HG03175 (cell line): ENCODE data around the gene SLIT3.

Experiments
- ATAC-seq: cut with Tn5 transposase; IDR thresholded peaks from one replicate; pipeline ENCODE4 v1.9.1; 2021; ENCODE audit warnings: mild to moderate bottlenecking, moderate library complexity; ENCODE audit not compliant: unreplicated experiment

SLIT3 gene

DNA sequence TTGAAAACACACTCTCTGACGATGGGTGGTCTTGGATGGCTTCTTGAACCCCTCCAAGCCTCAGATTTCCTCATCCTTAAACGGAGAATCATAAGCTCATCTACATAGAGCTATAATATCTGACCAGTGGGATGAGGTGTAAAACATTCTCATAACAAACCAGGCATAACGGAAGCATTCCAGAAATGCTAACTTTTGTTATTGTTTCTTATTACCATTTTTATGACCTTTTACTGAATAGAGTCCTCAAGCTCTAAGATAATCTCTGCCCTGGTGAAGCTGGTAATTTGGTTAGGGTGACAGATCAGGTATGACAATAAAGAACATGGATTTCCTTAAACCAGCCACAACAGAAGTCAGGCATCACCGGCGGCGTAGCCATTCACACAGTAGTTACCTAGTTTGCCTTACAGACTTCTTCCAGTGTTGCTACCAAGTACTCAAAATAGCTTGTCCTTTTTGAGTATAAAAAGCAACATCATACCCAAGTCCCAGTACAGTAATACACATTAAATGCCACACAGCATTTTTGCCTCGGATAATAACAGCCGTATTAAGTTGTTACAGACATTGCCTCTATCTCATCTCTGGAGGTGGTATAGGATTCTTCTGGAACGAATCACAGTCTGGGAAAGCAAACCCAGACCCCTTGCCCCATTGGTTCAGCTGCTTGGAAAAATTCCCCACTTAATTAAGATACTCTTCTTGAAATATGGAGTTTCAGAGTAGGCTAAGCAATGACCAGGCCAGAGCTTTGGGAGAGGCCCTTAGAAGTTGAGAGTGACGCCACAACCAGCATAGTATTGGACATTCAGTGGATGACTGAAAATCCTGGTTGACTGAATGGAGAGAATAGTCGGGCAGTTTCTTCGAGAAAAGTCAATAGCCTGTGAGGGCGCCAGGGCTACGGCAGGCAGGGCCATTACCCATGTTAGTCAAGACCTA lies 252.5 kb downstream of the SLIT3 start:
- no peak for ATAC-seq

DNA sequence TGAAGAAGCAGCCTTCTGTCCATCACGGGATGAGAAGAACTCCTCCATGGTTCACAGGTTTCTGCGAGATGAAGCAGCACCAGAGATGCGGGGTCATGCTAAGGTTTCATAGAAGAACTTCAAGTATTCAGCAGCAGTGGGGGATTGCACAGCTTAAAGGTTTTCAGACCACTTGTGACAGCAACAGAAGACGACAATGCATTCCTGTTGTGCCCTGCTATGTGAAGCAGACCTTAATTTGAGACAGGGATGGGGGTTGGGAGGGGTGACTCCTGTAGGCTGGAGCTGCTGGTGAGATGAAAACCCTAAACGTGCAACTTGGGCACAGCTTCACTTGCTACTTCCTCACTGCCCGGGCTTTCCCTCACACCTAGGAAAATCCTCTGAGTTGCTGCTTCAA lies 256.0 kb downstream of the SLIT3 start:
- no peak for ATAC-seq

DNA sequence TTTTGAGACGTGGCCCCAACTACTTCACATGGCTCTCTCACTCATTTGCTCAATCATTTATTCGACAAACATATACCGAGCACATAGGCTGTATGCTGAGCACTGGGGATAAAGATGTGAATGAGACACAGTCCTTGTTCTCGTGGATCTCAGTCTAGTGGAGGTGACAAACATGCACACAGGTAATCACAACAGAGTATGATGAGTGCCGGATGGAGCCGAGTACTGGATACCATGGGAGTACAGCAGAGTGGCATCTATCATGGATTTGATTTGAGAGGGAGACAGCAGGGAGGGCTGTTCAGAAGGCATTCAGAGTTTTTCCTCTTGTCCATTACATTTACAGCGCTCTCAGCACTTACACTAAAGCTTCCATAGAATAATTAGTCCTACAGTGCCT lies 259.8 kb downstream of the SLIT3 start:
- ATAC-seq: no peak

DNA sequence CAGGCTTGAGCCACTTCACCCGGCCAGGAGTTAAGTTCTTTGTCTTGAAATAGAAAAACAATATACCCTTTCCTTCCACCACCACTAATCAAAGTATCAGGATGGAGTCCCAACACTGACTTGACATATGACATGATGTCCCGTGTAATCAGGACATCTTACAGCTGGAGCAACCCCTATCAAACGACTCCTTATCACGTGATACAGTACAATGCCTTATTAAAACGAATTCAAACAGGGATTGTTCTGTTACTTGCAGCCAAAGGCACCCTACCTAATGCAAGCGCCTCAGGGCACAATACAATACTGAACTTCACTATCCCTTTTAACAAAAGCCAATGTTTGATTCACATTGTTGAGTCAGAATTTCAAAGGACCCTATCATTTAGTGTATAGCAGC lies 261.3 kb downstream of the SLIT3 start:
- ATAC-seq: no peak

DNA sequence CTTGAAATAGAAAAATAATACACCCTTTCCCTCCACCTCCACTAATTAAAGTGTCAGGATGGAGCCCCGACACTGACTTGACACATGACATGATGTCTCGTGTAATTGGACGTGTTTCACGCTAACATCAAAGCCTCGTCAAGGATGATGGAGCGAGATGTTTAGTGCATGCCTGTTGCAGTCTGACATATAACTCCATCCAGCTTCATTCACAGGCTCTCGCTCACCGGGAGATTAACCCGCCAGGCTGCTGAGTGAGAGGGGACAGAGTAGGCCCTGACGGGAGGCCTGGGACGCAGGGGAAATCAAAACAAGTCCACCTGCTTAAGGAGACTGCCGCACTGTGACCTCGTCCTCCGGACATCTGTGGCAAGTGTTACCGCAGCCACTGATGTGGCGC lies 263.5 kb downstream of the SLIT3 start:
- no peak for ATAC-seq

DNA sequence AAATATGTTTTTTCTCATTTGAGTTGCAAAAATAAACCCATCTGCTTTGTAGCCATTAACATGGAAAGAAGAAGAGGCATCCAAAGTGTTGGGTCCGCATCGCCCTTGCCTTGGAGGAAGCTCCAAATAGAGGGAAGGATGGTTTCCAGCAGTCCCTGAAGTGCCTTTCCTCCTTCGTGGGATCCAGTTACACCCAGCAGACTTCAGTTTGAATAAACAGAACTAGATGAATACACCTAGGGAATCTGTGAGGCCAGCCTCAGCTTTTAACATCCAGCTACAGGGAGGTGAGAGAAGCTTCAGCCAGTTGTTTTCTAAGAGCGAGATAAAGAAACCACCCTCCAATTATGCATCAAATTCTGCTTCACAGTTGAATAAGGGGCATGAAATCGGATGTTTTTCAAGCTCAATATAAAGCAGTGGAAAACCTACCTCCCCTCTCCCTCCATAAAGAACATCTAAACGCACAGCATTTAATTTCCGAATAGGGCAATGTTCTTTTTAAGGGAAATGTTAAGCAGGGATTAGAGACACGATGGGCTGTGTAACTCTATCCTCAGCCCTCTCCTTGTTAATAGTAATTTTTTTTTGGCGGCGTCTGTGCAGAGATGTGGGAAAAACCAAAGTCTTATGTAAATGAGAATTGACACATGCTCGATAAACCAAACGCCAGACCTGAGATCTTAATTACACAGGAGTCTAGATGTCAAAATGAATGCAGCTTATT lies 264.7 kb downstream of the SLIT3 start:
- ATAC-seq: no peak

DNA sequence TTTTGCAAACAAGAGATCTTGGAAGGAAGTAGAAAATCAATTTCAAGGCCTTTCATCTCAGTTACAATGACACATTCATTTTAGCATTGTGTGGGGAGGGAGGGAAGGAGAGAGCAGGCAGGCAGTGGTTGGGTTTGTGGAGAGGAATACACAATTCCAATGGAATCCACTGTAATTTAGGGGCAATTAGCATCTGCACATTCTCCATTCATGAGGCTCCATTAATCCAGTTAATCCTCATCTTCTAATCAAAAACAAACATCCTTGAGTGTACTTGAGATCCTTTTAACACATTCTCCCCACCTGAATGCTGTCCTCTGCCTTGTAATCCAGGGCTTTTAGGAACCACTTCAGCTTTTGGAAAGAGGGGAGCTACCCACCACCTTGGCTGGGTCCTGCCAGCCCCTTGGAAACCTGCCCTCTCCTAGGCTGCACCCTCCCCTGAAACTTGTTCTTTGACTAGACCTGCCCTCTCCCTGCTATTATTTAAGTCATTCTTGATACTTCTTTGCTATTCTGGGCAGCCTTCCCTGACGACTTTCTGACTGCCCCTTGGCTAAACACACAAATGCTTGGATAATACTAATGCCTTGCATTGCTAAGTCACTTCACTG lies 271.2 kb downstream of the SLIT3 start:
- no peak for ATAC-seq

- ATAC-seq: no peak
Observed at GRCh38 chr5:169029037-169029436, 271.9 kb downstream of the SLIT3 start.

DNA sequence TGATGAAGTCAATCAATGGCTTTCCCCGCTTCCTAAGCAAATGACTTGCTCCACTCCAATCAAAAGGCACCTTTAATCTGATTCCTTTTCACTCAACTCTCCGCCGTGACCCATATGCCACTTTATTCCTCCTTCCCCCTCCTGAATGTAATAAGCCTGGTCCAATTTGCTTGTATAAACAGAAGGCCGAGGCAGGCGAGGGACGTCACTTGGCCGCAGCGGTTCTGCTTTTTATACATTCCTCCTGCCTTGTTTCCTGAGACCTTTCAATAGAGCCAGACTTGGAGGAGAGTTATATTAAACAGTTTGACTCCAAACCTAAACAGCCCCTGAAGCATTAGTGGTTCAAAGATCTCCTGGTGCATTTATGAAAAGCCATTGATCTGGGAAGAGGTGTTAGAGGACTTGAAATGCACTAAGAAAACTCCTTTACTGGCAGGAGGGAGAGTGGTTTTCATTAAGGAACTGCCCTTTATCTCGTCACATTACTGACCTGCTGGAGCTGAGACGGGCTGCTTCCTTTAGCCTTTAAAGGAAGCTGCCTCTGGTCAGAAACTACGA lies 273.4 kb downstream of the SLIT3 start:
- no peak for ATAC-seq

DNA sequence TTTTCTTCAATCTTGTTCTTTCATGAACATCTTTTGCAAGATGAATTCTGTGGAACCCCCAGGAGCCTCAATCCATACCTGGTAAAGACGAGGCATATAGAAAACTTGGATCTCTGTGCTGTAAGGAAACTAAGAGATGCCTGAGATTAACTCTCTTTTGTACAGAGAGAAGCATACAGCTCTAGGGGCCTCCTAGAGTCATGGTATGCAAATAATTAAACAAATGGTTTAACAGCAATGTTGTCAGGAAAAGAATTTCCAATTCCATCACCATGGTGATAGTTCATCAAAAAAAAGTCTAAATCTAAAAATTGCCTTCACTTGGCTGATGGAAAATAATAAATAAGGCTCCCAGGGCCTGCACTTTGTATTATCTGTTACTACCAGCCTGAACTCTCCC lies 275.4 kb downstream of the SLIT3 start:
- no peak for ATAC-seq

DNA sequence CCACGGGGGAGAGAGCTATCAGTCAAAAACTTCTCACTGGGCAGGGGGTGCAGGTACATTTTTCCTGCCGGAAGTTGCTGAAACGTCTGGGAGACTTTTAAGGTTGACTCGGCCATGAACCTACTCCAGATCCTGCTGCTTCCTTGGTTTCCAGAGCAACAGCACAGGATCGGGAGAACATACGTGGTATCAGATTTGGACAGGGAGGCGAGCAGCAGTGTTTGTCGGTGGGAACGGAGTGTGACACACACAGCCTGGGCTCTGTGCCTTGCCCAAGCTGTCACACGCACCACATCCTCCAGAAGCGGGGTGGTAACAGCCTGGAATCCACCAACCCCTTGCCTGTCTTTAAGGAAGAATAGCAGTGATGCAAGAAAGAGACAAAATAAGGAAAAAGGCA lies 276.5 kb downstream of the SLIT3 start:
- ATAC-seq: no peak

GRCh38 chr5:169022718-169023117 lies 278.2 kb downstream of the SLIT3 start:
- ATAC-seq: no peak

DNA sequence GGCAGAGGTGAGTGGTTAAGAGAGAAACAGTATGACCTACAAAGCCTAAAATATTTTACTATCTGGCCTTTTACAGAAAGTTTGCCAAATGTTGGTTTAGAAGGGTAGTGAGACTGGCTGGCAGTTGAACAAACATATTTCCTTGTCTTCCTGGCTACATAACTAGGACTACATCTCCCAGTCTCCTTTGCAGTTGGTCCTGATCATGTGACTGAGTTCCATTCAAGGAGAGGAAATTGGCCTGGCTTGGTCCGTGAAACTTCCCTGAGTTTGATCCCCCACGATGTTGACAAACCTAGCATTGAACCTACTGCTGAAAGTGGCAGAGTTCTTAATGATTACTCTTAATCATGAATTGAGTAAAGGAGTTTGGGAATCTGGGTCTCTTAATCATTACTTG lies 280.8 kb downstream of the SLIT3 start:
- no peak for ATAC-seq

GRCh38 chr5:169018925-169019324 lies 282.0 kb downstream of the SLIT3 start:
- ATAC-seq: no peak

DNA sequence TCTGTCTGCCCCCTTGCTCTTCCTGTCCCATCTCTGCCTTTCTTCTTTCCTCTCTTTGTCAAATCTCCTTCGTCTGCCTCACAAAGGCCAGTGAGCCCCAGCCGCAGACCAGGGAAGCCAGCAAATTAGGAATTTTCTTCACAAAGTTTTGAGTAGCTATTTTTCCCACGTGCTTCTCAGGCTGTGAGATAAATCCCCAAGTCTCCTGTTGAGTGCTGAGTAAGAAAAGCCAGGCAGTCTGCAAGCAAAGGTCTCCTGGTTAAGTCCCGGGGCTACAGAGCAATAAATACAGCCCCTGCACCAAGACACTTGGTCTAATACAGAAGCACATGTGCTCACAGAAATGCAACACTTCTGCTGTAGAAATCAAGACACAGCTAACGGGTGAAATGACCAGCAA lies 284.9 kb downstream of the SLIT3 start:
- ATAC-seq: no peak

DNA sequence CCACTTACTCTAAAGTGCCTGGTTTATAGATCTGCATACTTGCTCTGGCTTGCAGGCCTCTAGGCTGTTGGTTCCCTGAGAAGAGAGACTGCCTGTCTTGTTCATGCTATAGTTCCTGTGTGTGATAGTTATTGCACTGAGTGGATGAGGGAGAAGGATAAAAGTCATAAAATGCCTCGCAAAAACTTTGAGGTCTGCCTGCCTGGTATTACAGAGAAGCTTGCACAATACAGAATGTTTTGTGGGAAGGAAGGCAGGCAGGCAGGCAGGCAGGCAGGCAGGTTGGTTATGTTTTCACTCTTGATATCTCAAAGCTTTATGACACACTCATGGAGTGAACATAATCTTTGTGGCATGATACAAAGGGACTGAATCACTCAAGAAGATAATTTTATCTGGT lies 287.1 kb downstream of the SLIT3 start:
- ATAC-seq: no peak

- no peak for ATAC-seq
Observed at GRCh38 chr5:169013208-169013728, 287.7 kb downstream of the SLIT3 start.

GRCh38 chr5:169012450-169012849 lies 288.5 kb downstream of the SLIT3 start:
- ATAC-seq: no peak

DNA sequence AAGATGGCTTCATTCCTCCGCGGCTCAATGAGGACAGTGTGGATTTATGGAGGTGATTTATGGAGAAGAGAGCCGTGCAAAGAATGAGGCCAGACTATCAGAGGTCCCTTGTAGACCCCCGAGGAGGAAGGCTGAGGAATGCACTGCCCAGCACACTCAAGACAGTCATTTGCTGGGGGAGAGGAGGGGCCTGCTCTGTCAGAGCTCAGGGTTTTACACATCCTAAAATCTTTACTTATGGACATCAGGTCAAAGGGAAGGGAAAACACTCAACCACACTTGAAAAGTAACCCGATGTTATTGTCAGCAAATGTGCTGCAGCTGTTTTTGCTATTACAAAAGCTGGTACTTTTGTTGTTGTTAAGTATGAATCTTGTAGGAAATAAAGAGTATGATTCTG lies 289.5 kb downstream of the SLIT3 start:
- no peak for ATAC-seq

DNA sequence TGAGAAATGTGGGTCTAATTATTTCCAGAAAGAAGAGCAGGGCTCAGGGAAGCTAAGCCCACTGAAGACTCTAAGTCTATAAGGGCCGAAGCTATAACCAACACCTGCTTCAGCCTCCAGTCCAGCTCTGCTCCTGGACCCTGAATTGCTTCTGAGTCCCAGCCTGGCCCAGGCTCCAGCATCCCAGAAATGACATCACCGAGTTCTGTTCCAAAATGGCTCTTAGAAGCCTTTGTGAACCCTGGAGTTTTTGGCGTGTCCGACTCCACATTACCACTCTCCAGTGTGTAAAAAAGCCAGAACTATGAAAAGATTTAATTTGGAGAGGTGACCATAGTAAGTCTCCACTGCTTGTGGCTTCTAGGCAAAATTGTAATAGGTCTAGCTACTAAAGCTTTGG lies 289.9 kb downstream of the SLIT3 start:
- no peak for ATAC-seq

DNA sequence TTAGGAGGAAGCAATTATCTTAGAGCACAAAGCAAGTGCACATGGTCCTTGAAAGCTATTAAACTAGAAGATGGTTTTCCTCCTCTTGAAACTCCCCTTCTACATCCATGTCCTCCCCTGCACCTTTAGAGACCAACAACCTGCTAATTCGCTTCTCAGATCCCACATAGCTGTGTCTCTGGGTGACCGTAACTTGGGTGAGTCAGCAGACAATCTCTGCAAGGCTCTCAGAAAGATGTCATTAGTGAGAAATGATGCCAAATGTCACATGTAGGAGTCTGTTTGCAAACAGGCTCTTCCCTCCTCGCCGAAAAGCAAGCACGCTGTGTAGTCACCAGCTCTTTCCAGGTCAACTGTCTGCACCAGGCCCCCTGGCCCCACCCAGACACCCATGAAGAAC lies 291.8 kb downstream of the SLIT3 start:
- no peak for ATAC-seq
